Activated CD4-positive, alpha-beta T cell treated with anti-CD3 and anti-CD28 coated beads for 36 hours (primary cell): ENCODE measurements around the gene WDR74. TPM values are rescaled to one million over a fixed set of nuclear protein-coding genes. Genes with fewer than 3 reads are reported as not detected.
A peak's percentile ranks its signal among the peaks of the same experiment; 100 is the strongest.

Experiments
- ATAC-seq: fragments of 200-7000 bp; cut with Tn5 transposase; one replicate; pipeline ENCODE4 v1.10.0; 2021; ENCODE audit warnings: mild to moderate bottlenecking, moderate library complexity
- CTCF ChIA-PET: fragments of 350-600 bp; sonication (Branson Sonifier 250); formaldehyde crosslinking; loops from one replicate; lab custom pipeline; 2021; ENCODE audit warnings: antibody characterized with exemption; lab: Charles Lee
- POLR2A ChIA-PET: fragments of 350-600 bp; sonication (Branson Sonifier 250); formaldehyde crosslinking; loops from one replicate; lab custom pipeline; 2021; ENCODE audit warnings: antibody characterized with exemption, inconsistent platforms; lab: Charles Lee
- DNase-seq: peaks from one replicate; pipeline ENCODE4 v3.0.0-alpha.2; 2020
- H3K27ac Mint-ChIP-seq: one replicate; pipeline ENCODE4 v1.8.0; 2021; ENCODE audit warnings: mixed read lengths
- H3K27me3 Mint-ChIP-seq: one replicate; pipeline ENCODE4 v1.8.0; 2021; ENCODE audit warnings: mixed read lengths
- H3K36me3 Mint-ChIP-seq: one replicate; pipeline ENCODE4 v1.8.0; 2021; ENCODE audit warnings: low read depth, mixed read lengths
- H3K4me1 Mint-ChIP-seq: one replicate; pipeline ENCODE4 v1.8.0; 2021; ENCODE audit warnings: mixed read lengths
- H3K4me3 Mint-ChIP-seq: one replicate; pipeline ENCODE4 v1.8.0; 2021; ENCODE audit warnings: mild to moderate bottlenecking, moderate library complexity, mixed read lengths
- H3K9me3 Mint-ChIP-seq: one replicate; pipeline ENCODE4 v1.8.0; 2021; ENCODE audit warnings: low read depth, mixed read lengths
- intact Hi-C, 2 experiments: fragments of 100-400 bp; cut with DNase I in 1 of 2; cut with micrococcal nuclease in 1 of 2; formaldehyde crosslinking; loops; one replicate each; pipeline versions ENCODE4 v1.14.2 to v1.15.1; 2022 to 2024; cut with DNase I, micrococcal nuclease
- microRNA-seq: library from miRNA; unstranded; fragments of <30 nt; microRNA quantifications from one replicate; pipeline ENCODE4 v1.2.0, GENCODE V29; 2021; ENCODE audit warnings: borderline replicate concordance
- total RNA-seq, 2 experiments: library from RNA; stranded (reverse); gene quantifications; one replicate each; pipeline ENCODE4 v1.2.3, GENCODE V29; 2021

Gene WDR74
- total RNA-seq, 2 experiments from 2014 or later = 83.1 to 93.1 TPM

- no peaks in the 10 kb centered on the region for H3K9me3 Mint-ChIP-seq
- H3K4me1 Mint-ChIP-seq = peaks cover 42% of the 10 kb centered on the region
- POLR2A ChIA-PET = interaction anchor here (0.5 to 3.5 kb wide), 20 partner anchors 10 to 196 kb away, joined by 3 to 52 read pairs (median 6); partner anchors contain the start of genes HNRNPUL2, SLC3A2, STX5 and TAF6L
- ATAC-seq (peak; percentile 63), DNase-seq (peak; percentile 99)
- CTCF ChIA-PET = interaction anchor here (0.6 to 6.1 kb wide), 38 partner anchors 9 to 185 kb away, joined by 3 to 75 read pairs (median 4); partner anchors contain the start of genes C11orf98, CSKMT, HNRNPUL2 and MTA2
- intact Hi-C loops = loop anchor here (1.0 to 5.0 kb wide), 14 partner anchors 16 to 94 kb away; partner anchors contain the start of genes HNRNPUL2 (in 2 of the 2), NXF1 (in 2 of the 2), POLR2G (in 2 of the 2) and TAF6L (in 2 of the 2)
- peak within 1 kb of the TSS; percentile 90 for H3K4me3 Mint-ChIP-seq
- H3K27me3 Mint-ChIP-seq = no peaks in the 10 kb centered on the region
- H3K36me3 Mint-ChIP-seq = peaks cover 46% of the 10 kb centered on the region
- peak within 1 kb of the TSS; percentile 95 for H3K27ac Mint-ChIP-seq
Measured at GRCh38 chr11:62787005-62787759, 52.2 kb downstream of the WDR74 start, which contains the start of gene TMEM179B. TMEM179B (plus strand) TSS chr11:62787402; CDS start chr11:62787432, 30 bp downstream.

- H3K4me3 Mint-ChIP-seq = peak overlapping the region; percentile 90
- H3K4me1 Mint-ChIP-seq = peaks cover 39% of the 10 kb centered on the region
- ChIA-PET POLR2A (interaction anchor here (0.6 to 3.5 kb wide), 19 partner anchors 10 to 195 kb away, joined by 3 to 52 read pairs (median 5); partner anchors contain the start of genes SLC3A2, STX5, TAF6L and TEX54), CTCF (interaction anchor here (0.6 to 6.1 kb wide), 42 partner anchors 10 to 213 kb away, joined by 3 to 75 read pairs (median 4); partner anchors contain the start of genes C11orf98, CSKMT, EEF1G and HNRNPUL2)
- DNase-seq (peak; percentile 92), ATAC-seq (peak; percentile 70)
- intact Hi-C loops = loop anchor here (1.0 to 5.0 kb wide), 15 partner anchors 15 to 95 kb away; partner anchors contain the start of genes HNRNPUL2 (in 2 of the 2), NXF1 (in 2 of the 2), POLR2G (in 2 of the 2) and TAF6L (in 2 of the 2)
- peaks cover 39% of the 10 kb centered on the region for H3K36me3 Mint-ChIP-seq
- no peaks in the 10 kb centered on the region for H3K9me3 Mint-ChIP-seq
- H3K27ac Mint-ChIP-seq = peak overlapping the region; percentile 90
- H3K27me3 Mint-ChIP-seq = no peaks in the 10 kb centered on the region
Measured at GRCh38 chr11:62786318-62787004, 52.9 kb downstream of the WDR74 start.

Small RNA genes within 50 kb of the gene (microRNA-seq; reads per million reads assigned to microRNA genes)
- 3.2 reads per million for gene MIR6514
- gene MIR6748 = 2.1 reads per million

Other genes with a start within 250 kb of the WDR74 start
- 10 to 100 TPM; 32.5 to 36.0 TPM for gene TUT1, start 248.1 kb downstream of the WDR74 start, total RNA-seq
- gene MTA2, start 237.7 kb downstream of the WDR74 start, total RNA-seq = 100 to 1,000 TPM; 159 to 179 TPM
- 100 to 1,000 TPM; 101 to 112 TPM for gene EML3, start 226.8 kb downstream of the WDR74 start, total RNA-seq
- 1 to 10 TPM; 1.5 to 1.9 TPM for gene ROM1, start 226.3 kb downstream of the WDR74 start, total RNA-seq
- gene B3GAT3, start 217.6 kb downstream of the WDR74 start, total RNA-seq = 10 to 100 TPM; 48.7 to 57.5 TPM
- 100 to 1,000 TPM; 208 to 218 TPM for gene GANAB, start 193.0 kb downstream of the WDR74 start, total RNA-seq
- 10 to 100 TPM; 26.0 to 29.9 TPM for gene INTS5, start 186.3 kb downstream of the WDR74 start, total RNA-seq
- 100 to 1,000 TPM; 108 to 135 TPM for gene C11orf98, start 174.4 kb downstream of the WDR74 start, total RNA-seq
- 10 to 100 TPM; 12.6 to 31.3 TPM for gene CSKMT, start 174.3 kb downstream of the WDR74 start, total RNA-seq
- gene UQCC3, start 167.9 kb downstream of the WDR74 start, total RNA-seq = 1 to 10 TPM; 4.1 to 6.4 TPM
- gene LBHD1, start 167.3 kb downstream of the WDR74 start, total RNA-seq = 10 to 100 TPM; 11.9 to 15.5 TPM
- gene UBXN1, start 160.5 kb downstream of the WDR74 start, total RNA-seq = 100 to 1,000 TPM in 1 of 2 experiments, 10 to 100 TPM in 1; 95.6 to 119 TPM
- gene LRRN4CL, start 150.1 kb downstream of the WDR74 start, total RNA-seq = under 1 TPM in 1 of 2 experiments, not detected in 1; 0.16 TPM
- gene BSCL2, start 132.2 kb downstream of the WDR74 start, total RNA-seq = 10 to 100 TPM; 16.7 to 28.0 TPM
- not detected for gene GNG3, start 131.9 kb downstream of the WDR74 start, total RNA-seq
- gene HNRNPUL2, start 112.1 kb downstream of the WDR74 start, total RNA-seq = 10 to 100 TPM; 48.7 to 59.6 TPM
- gene TTC9C, start 111.1 kb downstream of the WDR74 start, total RNA-seq = 10 to 100 TPM; 40.8 to 54.1 TPM
- gene ZBTB3, start 85.4 kb downstream of the WDR74 start, total RNA-seq = 10 to 100 TPM in 1 of 2 experiments, 1 to 10 TPM in 1; 6.0 to 10.2 TPM
- gene POLR2G, start 78.0 kb downstream of the WDR74 start, total RNA-seq = 100 to 1,000 TPM in 1 of 2 experiments, 10 to 100 TPM in 1; 87.1 to 125 TPM
- gene TAF6L, start 68.2 kb downstream of the WDR74 start, total RNA-seq = 10 to 100 TPM; 10.2 to 12.6 TPM
- 10 to 100 TPM; 19.5 to 35.9 TPM for gene TMEM179B, start 52.2 kb downstream of the WDR74 start, total RNA-seq
- 10 to 100 TPM; 11.1 to 12.6 TPM for gene TMEM223, start 47.6 kb downstream of the WDR74 start, total RNA-seq
- 10 to 100 TPM; 89.5 to 97.6 TPM for gene NXF1, start 34.1 kb downstream of the WDR74 start, total RNA-seq
- gene STX5, start 7.5 kb downstream of the WDR74 start, total RNA-seq = 10 to 100 TPM; 19.3 to 21.8 TPM
- under 1 TPM in 1 of 2 experiments, not detected in 1; 0.42 TPM for gene TEX54, start 6.7 kb downstream of the WDR74 start, total RNA-seq
- gene SLC3A2, start 41.3 kb upstream of the WDR74 start, total RNA-seq = 100 to 1,000 TPM; 401 to 402 TPM
- not detected for gene CHRM1, start 81.8 kb upstream of the WDR74 start, total RNA-seq
- not detected for gene SLC22A6, start 145.4 kb upstream of the WDR74 start, total RNA-seq
- not detected for gene SLC22A8, start 176.3 kb upstream of the WDR74 start, total RNA-seq